KMS-11 (cell line): ENCODE results near the gene RIGI.

Source experiments
- H2AFZ ChIP-seq: fragments of 200-600 bp; sonication (generic); 2 replicates; pipeline ENCODE4 v1.6.1; 2016; ENCODE audit warnings: antibody characterized with exemption, mixed run types, low read depth
- H3K27ac ChIP-seq: fragments of 200-600 bp; sonication (generic); 2 replicates; pipeline ENCODE4 v1.6.1; 2016; ENCODE audit warnings: mild to moderate bottlenecking, mixed run types
- H3K27me3 ChIP-seq: fragments of 200-600 bp; sonication (generic); 2 replicates; pipeline ENCODE4 v1.6.1; 2017; ENCODE audit warnings: mild to moderate bottlenecking, low read depth, mixed run types, moderate library complexity; ENCODE audit not compliant: insufficient read depth
- H3K36me3 ChIP-seq: fragments of 200-600 bp; sonication (generic); 2 replicates; pipeline ENCODE4 v1.6.1; 2017; ENCODE audit warnings: mild to moderate bottlenecking, mixed run types; ENCODE audit not compliant: insufficient read depth
- H3K4me1 ChIP-seq: fragments of 200-600 bp; sonication (generic); 2 replicates; pipeline ENCODE4 v1.6.1; 2016; ENCODE audit warnings: mild to moderate bottlenecking, low read depth, mixed run types; ENCODE audit not compliant: poor library complexity, severe bottlenecking
- H3K4me2 ChIP-seq: fragments of 200-600 bp; sonication (generic); 2 replicates; pipeline ENCODE4 v1.7.0; 2016; ENCODE audit warnings: mild to moderate bottlenecking, mixed run types
- H3K4me3 ChIP-seq: fragments of 200-600 bp; sonication (generic); IDR thresholded peaks from 2 replicates; pipeline ENCODE4 v1.6.1; 2017; ENCODE audit warnings: low read depth, low read length, mixed read lengths; ENCODE audit not compliant: insufficient read depth
- H3K79me2 ChIP-seq: fragments of 200-600 bp; sonication (generic); 2 replicates; pipeline ENCODE4 v1.6.1; 2016; ENCODE audit warnings: low read depth, mixed run types; ENCODE audit not compliant: insufficient read depth
- H3K9ac ChIP-seq: fragments of 200-600 bp; sonication (generic); 2 replicates; pipeline ENCODE4 v1.6.1; 2016; ENCODE audit warnings: mild to moderate bottlenecking, mixed run types
- H4K20me1 ChIP-seq: fragments of 200-600 bp; sonication (generic); 2 replicates; pipeline ENCODE4 v1.6.1; 2016; ENCODE audit warnings: mild to moderate bottlenecking, mixed run types; ENCODE audit not compliant: insufficient read depth
- CTCF ChIP-seq: fragments of 200-600 bp; sonication (generic); conservative IDR thresholded peaks from 2 replicates; pipeline ENCODE4 v1.6.1; 2017; ENCODE audit warnings: low read depth, mild to moderate bottlenecking, antibody characterized with exemption, low read length, moderate library complexity, mixed read lengths

Gene RIGI

GRCh38 chr9:32526041-32526706 lies at the start of gene RIGI:
RIGI (minus strand) TSS chr9:32526196; CDS start chr9:32526166, 30 bp downstream.
- Histone ChIP-seq H3K36me3 (no peaks in the 10 kb centered on the region), H3K27ac (no peak within 1 kb of the TSS; the same call in 1 of the 2 replicates), H3K79me2 (no peaks in the 10 kb centered on the region), H3K4me3 (peak within 1 kb of the TSS; percentile 34), H3K4me2 (peak within 1 kb of the TSS; percentile 79), H2AFZ (peak within 1 kb of the TSS; percentile 88), H3K4me1 (peaks cover 14% of the 10 kb centered on the region), H3K27me3 (no peaks in the 10 kb centered on the region), H4K20me1 (no peaks in the 10 kb centered on the region), H3K9ac (peak within 1 kb of the TSS; percentile 43; the same call in 1 of the 2 replicates)
- TF ChIP-seq CTCF: peak; percentile 74

GRCh38 chr9:32574858-32575257 lies 48.9 kb upstream of the RIGI start:
- Histone ChIP-seq H3K9ac (no peak overlapping the region), H3K4me3 (no peak overlapping the region), H4K20me1 (no peaks in the 10 kb centered on the region), H3K36me3 (no peaks in the 10 kb centered on the region), H3K27me3 (no peaks in the 10 kb centered on the region), H2AFZ (no peak overlapping the region), H3K4me1 (peaks cover 20% of the 10 kb centered on the region), H3K4me2 (no peak overlapping the region), H3K27ac (no peak overlapping the region), H3K79me2 (peaks cover 28% of the 10 kb centered on the region; the same call in 1 of the 2 replicates)
- no peak for TF ChIP-seq CTCF

- H2AFZ ChIP-seq: peak overlapping the region; percentile 76
- peak overlapping the region; percentile 75; the same call in 1 of the 2 replicates for H3K9ac ChIP-seq
- H4K20me1 ChIP-seq: no peaks in the 10 kb centered on the region
- TF ChIP-seq CTCF: no peak
- H3K4me2 ChIP-seq: peak overlapping the region; percentile 88
- no peaks in the 10 kb centered on the region for H3K27me3 ChIP-seq
- H3K79me2 ChIP-seq: peaks cover 32% of the 10 kb centered on the region; the same call in 1 of the 2 replicates
- H3K27ac ChIP-seq: peak overlapping the region; percentile 77
- peaks cover 20% of the 10 kb centered on the region for H3K4me1 ChIP-seq
- no peak overlapping the region for H3K4me3 ChIP-seq
- H3K36me3 ChIP-seq: no peaks in the 10 kb centered on the region
Observed at GRCh38 chr9:32573821-32574220, 47.8 kb upstream of the RIGI start.

- H3K4me2 ChIP-seq: peak within 1 kb of the TSS; percentile 88
- TF ChIP-seq CTCF: no peak
- H4K20me1 ChIP-seq: no peaks in the 10 kb centered on the region
- H3K27ac ChIP-seq: peak within 1 kb of the TSS; percentile 77
- H3K79me2 ChIP-seq: peaks cover 32% of the 10 kb centered on the region; the same call in 1 of the 2 replicates
- H3K4me3 ChIP-seq: no peak within 1 kb of the TSS
- peak within 1 kb of the TSS; percentile 76 for H2AFZ ChIP-seq
- H3K36me3 ChIP-seq: no peaks in the 10 kb centered on the region
- peaks cover 20% of the 10 kb centered on the region for H3K4me1 ChIP-seq
- no peaks in the 10 kb centered on the region for H3K27me3 ChIP-seq
- peak within 1 kb of the TSS; percentile 75 for H3K9ac ChIP-seq
Observed at GRCh38 chr9:32572900-32573523, 47.0 kb upstream of the RIGI start, which contains the start of gene NDUFB6. NDUFB6 (minus strand) TSS chr9:32573159; CDS start chr9:32573060, 99 bp downstream.
